Central memory CD4-positive, alpha-beta T cell (primary cell): ENCODE data around the gene TTC29.
"Not testable (repeated sequence)": the region's sequence is repeated elsewhere in the genome, so short reads cannot be mapped to it uniquely, and the experiment has no call there.

Source experiments
- DNase-seq: peaks from one replicate; pipeline ENCODE4 v3.0.0; 2022

The TTC29 gene

GRCh38 chr4:146852360-146852759 is 93.3 kb downstream of the TTC29 start:
- no peak for DNase-seq

- DNase-seq = no peak
Measured at GRCh38 chr4:146847345-146847744, 98.3 kb downstream of the TTC29 start.

DNA sequence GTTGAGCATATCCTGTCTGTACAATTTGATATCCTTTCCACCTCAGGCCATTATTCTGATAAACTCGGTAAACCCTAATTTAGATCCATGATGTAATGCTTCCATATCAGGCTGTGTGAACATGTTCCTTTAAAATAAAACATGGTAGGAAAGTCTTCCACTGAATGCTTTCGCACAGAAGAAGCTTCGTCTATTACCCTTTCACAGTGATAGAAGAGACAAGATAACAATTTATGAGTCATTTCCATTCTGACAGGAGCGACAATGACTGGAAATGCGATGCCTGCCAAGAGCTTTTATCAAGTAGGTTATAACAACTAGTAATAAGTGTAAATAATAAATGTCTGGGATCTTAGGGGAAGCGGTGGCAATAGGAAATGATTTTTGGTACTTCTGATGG is 98.8 kb downstream of the TTC29 start:
- DNase-seq = no peak

GRCh38 chr4:146844761-146845160 is 100.9 kb downstream of the TTC29 start:
- no peak for DNase-seq

- no peak for DNase-seq
Measured at GRCh38 chr4:146842876-146843275, 102.8 kb downstream of the TTC29 start.

DNA sequence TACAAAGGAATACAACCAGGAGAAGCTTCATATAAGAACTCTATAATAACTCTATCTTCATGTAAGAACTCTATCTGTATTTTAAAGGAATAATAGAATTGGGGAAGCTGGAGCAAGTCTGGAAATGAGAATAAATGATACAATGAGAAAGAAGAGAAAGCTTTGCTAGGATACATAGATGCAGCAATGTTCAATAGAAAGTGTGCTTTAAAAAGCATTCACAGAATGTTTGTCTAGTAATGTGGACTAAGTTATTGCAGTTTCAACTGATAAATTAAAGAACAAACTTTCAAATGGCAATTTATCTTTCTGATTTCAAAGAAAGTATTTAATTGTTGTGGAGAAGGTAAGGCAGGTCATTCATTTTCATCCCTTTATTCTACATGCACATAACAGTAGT is 104.9 kb downstream of the TTC29 start:
- no peak for DNase-seq

GRCh38 chr4:146835096-146835495 is 110.6 kb downstream of the TTC29 start:
- DNase-seq = no peak

DNA sequence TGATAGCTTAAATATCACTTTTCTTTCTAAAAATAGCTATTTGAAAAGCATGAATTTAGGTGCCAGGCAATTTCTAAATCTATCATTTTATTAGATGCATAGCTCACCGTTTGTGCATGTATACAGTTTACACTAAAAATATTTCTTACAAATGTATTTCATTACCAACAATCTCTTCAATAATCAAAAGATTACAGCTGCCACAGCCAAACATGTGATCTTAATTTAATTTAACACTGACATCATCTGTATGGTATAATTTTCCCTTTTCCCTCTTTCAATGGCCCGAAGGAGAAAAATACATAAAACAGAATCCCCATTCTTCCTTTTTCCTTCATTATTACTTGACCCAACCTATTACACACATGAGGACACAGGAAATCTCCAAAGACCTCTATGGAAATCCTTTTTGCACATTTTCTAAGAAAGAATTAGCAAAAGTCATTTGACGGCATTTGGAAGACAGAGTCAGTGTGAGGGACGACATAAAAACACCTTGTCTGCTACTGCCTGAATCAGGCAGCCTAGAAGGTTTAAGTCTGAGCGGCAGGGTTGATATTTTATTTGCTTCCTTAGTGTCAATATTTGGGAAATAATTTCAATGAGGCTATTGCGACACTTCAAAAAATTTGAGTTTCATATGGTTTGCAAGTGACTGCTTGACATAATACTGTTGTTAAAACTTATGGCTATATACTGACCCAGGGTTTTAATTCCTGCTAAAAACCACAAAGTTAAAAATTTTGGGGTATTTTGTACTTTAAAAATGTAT is 111.2 kb downstream of the TTC29 start:
- DNase-seq = no peak

- no peak for DNase-seq
Measured at GRCh38 chr4:146833530-146833929, 112.1 kb downstream of the TTC29 start.

DNA sequence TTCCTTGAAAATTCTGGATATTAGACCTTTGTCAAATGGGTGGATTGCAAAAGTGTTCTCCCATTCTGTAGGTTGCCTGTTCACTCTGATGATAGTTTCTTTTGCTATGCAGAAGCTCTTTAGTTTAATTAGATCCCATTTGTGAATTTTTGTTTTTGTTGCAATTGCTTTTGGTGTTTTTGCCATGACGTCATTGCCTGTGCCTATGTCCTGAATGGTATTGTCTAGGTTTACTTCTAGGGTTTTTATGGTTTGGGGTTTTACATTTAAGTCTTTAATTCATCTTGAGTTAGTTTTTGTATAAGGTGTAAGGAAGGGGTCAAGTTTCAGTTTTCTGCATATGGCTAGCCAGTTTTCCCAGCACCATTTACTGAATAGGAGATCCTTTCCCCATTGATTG is 122.7 kb downstream of the TTC29 start:
- not testable (repeated sequence) for DNase-seq

GRCh38 chr4:146814750-146815149 is 130.9 kb downstream of the TTC29 start:
- DNase-seq = no peak

DNA sequence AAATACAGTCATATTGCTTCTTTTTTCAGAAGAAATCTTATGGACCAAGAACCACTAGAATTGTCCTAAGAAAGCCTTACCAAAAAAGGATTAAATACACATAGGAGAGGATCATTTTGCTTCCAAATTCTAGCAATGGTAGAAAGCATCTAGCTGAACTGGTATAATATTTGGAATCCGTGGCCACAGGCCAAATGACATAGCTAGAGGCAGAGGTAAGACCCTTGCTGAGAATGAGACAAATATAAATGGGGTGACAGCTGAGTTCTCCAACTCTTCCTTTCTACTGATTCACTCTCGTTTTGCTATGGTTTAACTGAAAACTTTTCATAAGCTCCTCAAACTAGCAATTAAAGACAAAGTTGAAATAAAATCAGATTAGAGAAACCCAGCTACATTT is 150.0 kb downstream of the TTC29 start:
- DNase-seq = no peak

DNA sequence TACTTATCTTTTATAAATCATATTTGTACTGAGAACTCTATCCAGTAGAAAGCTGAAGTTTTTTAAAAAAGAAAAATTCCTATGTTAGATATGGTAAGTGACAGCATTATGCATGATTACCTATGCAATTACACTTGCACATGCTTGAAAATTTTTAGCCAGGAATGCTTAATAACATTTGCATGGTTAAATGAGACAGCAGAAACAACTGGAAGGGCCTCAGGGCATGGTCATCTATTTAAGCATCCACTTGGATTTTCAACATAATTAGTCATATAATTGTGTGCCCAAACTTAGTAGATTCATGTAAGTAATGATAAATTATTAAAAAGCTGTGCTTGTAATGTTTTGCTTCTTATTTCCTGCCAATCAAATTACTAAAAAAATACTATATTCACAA is 151.9 kb downstream of the TTC29 start:
- no peak for DNase-seq

- no peak for DNase-seq
Measured at GRCh38 chr4:146791439-146791838, 154.2 kb downstream of the TTC29 start.

GRCh38 chr4:146790515-146790914 is 155.1 kb downstream of the TTC29 start:
- DNase-seq = no peak

GRCh38 chr4:146787731-146788130 is 157.9 kb downstream of the TTC29 start:
- DNase-seq = no peak

DNA sequence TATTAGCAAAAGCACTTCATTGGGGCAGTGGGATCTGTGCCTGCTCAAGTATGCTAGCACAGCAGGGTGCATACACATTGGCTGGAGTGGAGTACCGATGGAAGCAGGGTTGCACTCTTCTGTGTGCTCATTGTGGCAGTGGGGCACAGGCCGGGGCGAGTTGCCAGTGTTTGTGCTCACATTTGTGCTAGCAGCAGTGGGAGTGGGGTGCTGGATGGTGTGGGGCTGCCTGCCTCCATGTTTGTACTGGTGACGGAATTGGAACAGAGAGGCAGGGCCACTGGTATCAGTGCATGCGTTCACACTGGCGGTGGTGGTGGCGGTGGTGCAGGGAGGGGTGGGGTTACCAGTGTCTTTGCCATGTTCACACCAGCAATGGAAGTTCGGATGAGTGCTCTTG is 169.0 kb downstream of the TTC29 start:
- no peak for DNase-seq

DNA sequence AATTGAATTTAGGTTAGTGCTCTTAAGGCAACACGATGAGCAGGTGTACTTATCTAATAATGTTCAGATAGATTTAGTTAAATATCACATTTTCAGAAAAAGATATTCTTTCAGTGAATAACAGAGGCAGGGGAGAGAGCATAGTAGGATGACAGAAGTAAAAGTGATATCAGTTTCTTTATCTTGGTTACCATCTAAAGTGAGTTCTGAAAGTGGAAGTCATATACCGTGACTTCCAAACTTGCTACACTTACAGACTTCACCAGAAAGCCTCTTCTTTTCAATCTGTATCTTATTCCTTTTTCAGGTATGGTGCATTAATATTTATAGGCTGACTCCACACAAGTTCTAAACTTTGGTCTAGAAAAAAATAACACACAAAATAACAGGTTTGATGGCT is 182.1 kb downstream of the TTC29 start:
- no peak for DNase-seq

GRCh38 chr4:146762016-146762415 is 183.6 kb downstream of the TTC29 start:
- DNase-seq = no peak

GRCh38 chr4:146742416-146742815 is 203.2 kb downstream of the TTC29 start:
- DNase-seq = no peak

GRCh38 chr4:146739182-146739581 is 206.5 kb downstream of the TTC29 start:
- no peak for DNase-seq

GRCh38 chr4:146723519-146723918 is 222.1 kb downstream of the TTC29 start:
- not testable (repeated sequence) for DNase-seq

- no peak for DNase-seq
Measured at GRCh38 chr4:146709956-146710355, 235.7 kb downstream of the TTC29 start.

GRCh38 chr4:146699910-146700309 is 245.8 kb downstream of the TTC29 start:
- no peak for DNase-seq
